WERI-Rb-1 (cell line): ENCODE data around the gene ERI3.

ENCODE experiments used
- DNase-seq: peaks from one replicate; pipeline ENCODE4 v3.0.0-alpha.2; 2020
- H3K27ac ChIP-seq: fragments of 250-450 bp; sonication (Bioruptor Pico); 2 replicates; pipeline ENCODE4 v1.5.1; 2020; ENCODE audit warnings: mild to moderate bottlenecking, moderate library complexity
- H3K27me3 ChIP-seq: fragments of 250-450 bp; sonication (Bioruptor Pico); 2 replicates; pipeline ENCODE4 v1.5.1; 2021; ENCODE audit warnings: mild to moderate bottlenecking, low read depth, moderate library complexity; ENCODE audit not compliant: insufficient read depth, severe bottlenecking
- H3K36me3 ChIP-seq: fragments of 250-450 bp; sonication (Bioruptor Pico); 2 replicates; pipeline ENCODE4 v1.5.1; 2020; ENCODE audit warnings: mild to moderate bottlenecking, moderate library complexity
- H3K4me3 ChIP-seq: 2 replicates; pipeline ENCODE4 v1.5.1; 2011; ENCODE audit warnings: low read depth, mild to moderate bottlenecking, control low read depth, low read length
- H3K9me3 ChIP-seq: fragments of 250-450 bp; sonication (Bioruptor Pico); 2 replicates; pipeline ENCODE4 v1.5.1; 2021; ENCODE audit warnings: mild to moderate bottlenecking, moderate library complexity; ENCODE audit not compliant: severe bottlenecking
- CTCF ChIP-seq: IDR thresholded peaks from 2 replicates; pipeline ENCODE4 v1.5.1; 2011; ENCODE audit warnings: low read depth, mild to moderate bottlenecking, control low read depth, inconsistent platforms, low read length

Gene ERI3

GRCh38 chr1:44251989-44252671 lies 102.9 kb downstream of the ERI3 start:
- peaks cover 7% of the 10 kb centered on the region; the same call in 1 of the 2 replicates for H3K36me3 ChIP-seq
- H3K27ac ChIP-seq, result peak overlapping the region; percentile 82
- no peaks in the 10 kb centered on the region for H3K27me3 ChIP-seq
- no peak for TF ChIP-seq CTCF
- DNase-seq, result peak; percentile 89
- H3K4me3 ChIP-seq, result peak overlapping the region; percentile 4; the same call in 1 of the 2 replicates
- H3K9me3 ChIP-seq, result no peaks in the 10 kb centered on the region

GRCh38 chr1:44251486-44251885 lies 103.6 kb downstream of the ERI3 start:
- Histone ChIP-seq H3K4me3 (no peak overlapping the region), H3K36me3 (peaks cover 7% of the 10 kb centered on the region; the same call in 1 of the 2 replicates), H3K27me3 (no peaks in the 10 kb centered on the region), H3K27ac (peak overlapping the region; percentile 82), H3K9me3 (no peaks in the 10 kb centered on the region)
- TF ChIP-seq CTCF, result no peak
- DNase-seq, result no peak

GRCh38 chr1:44250068-44250781 lies 104.8 kb downstream of the ERI3 start:
- H3K4me3 ChIP-seq, result no peak overlapping the region
- TF ChIP-seq CTCF, result no peak

GRCh38 chr1:44249543-44249942 lies 105.5 kb downstream of the ERI3 start:
- peak; percentile 72 for DNase-seq
- peak overlapping the region; percentile 82 for H3K27ac ChIP-seq
- peak; percentile 54 for TF ChIP-seq CTCF
- peaks cover 9% of the 10 kb centered on the region; the same call in 1 of the 2 replicates for H3K36me3 ChIP-seq
- H3K9me3 ChIP-seq, result no peaks in the 10 kb centered on the region
- no peak overlapping the region for H3K4me3 ChIP-seq
- H3K27me3 ChIP-seq, result no peaks in the 10 kb centered on the region

More at GRCh38 chr1:44250068-44250781, 104.8 kb downstream of the ERI3 start:
- H3K27me3 ChIP-seq, result no peaks in the 10 kb centered on the region
- H3K36me3 ChIP-seq, result peaks cover 9% of the 10 kb centered on the region; the same call in 1 of the 2 replicates
- peak overlapping the region; percentile 82 for H3K27ac ChIP-seq
- H3K9me3 ChIP-seq, result no peaks in the 10 kb centered on the region
- peak; percentile 67 for DNase-seq

- TF ChIP-seq CTCF, result no peak
- Histone ChIP-seq H3K4me3 (no peak overlapping the region), H3K36me3 (peaks cover 15% of the 10 kb centered on the region; the same call in 1 of the 2 replicates), H3K9me3 (no peaks in the 10 kb centered on the region), H3K27ac (no peak overlapping the region), H3K27me3 (no peaks in the 10 kb centered on the region)
- no peak for DNase-seq
Observed at GRCh38 chr1:44246806-44247205, 108.3 kb downstream of the ERI3 start.
